NB4 (cell line): Measurements from ENCODE around the gene SEC16A.
"Not testable (repeated sequence)": the region's sequence is repeated elsewhere in the genome, so short reads cannot be mapped to it uniquely, and the experiment has no call there.

Source experiments
- DNase-seq: peaks from one replicate; pipeline ENCODE4 v3.0.0; 2010; ENCODE audit warnings: low read depth
- H3K4me3 ChIP-seq: one replicate; pipeline ENCODE4 v1.5.1; 2011; ENCODE audit warnings: mild to moderate bottlenecking, low read depth, low read length, moderate library complexity
- MAX ChIP-seq: IDR thresholded peaks from 2 replicates; pipeline ENCODE4 v1.6.1; 2011; ENCODE audit warnings: low read depth, low read length
- MYC ChIP-seq: IDR thresholded peaks from 2 replicates; pipeline ENCODE4 v1.6.1; 2011; ENCODE audit warnings: low read depth, low read length
- POLR2A ChIP-seq: IDR thresholded peaks from 2 replicates; pipeline ENCODE4 v1.6.1; 2011; ENCODE audit warnings: mild to moderate bottlenecking; ENCODE audit not compliant: insufficient read length; ENCODE audit errors: extremely low read depth
- TF ChIP-seq, protein P1 (sequence below): IDR thresholded peaks from one replicate; pipeline ENCODE4 v1.5.1; 2012; ENCODE audit warnings: low read depth, low read length

SEC16A gene

DNA sequence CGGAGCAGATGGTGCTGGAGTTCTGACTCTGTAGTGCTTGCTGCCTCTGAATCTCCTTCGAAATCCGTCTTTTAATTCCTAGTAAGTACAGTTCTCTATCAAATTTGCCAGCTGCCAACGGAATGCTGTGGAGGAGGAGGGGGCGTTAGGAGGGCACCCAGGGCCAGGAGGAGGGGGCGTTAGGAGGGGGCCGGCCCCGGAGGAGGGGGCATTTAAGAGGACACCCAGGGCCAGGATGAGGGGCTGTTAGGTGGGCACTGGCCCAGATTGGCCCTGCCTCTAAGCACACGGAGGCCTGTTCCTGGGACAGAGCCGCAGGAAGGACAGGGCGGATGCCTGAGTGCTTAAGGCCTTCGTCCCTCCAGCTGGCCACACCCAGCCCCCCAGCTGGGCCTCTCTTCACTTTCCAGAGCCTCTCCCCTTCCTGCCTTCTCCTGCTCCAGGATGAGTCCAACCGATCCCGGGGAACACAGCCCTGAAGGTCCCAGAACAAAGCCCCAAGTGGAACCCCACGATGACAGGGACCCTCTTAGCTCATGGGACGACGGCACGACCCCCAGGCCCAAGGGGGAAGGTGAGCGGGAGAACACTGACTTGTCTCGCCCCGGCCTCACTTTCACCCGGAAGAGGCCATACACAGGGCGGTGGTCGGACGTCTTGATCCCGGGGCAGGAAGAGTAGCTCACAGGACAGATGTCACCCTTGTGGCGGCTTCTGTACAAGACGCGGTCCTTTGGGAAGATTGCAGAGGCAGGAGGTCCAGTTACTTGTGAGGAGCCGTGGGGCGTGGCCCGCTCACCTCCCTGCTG is 53.0 kb downstream of the SEC16A start:
- DNase-seq, result no peak
- no peak overlapping the region for H3K4me3 ChIP-seq
- TF ChIP-seq MAX (no peak), POLR2A (no peak), MYC (no peak)
- TF ChIP-seq, protein P1, sequence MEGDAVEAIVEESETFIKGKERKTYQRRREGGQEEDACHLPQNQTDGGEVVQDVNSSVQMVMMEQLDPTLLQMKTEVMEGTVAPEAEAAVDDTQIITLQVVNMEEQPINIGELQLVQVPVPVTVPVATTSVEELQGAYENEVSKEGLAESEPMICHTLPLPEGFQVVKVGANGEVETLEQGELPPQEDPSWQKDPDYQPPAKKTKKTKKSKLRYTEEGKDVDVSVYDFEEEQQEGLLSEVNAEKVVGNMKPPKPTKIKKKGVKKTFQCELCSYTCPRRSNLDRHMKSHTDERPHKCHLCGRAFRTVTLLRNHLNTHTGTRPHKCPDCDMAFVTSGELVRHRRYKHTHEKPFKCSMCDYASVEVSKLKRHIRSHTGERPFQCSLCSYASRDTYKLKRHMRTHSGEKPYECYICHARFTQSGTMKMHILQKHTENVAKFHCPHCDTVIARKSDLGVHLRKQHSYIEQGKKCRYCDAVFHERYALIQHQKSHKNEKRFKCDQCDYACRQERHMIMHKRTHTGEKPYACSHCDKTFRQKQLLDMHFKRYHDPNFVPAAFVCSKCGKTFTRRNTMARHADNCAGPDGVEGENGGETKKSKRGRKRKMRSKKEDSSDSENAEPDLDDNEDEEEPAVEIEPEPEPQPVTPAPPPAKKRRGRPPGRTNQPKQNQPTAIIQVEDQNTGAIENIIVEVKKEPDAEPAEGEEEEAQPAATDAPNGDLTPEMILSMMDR, result no peak

GRCh38 chr9:136429075-136429628 is 53.7 kb downstream of the SEC16A start:
- TF ChIP-seq POLR2A (no peak), MYC (no peak), MAX (no peak)
- TF ChIP-seq, protein P1, result no peak
- no peak for DNase-seq
- H3K4me3 ChIP-seq, result no peak overlapping the region

DNA sequence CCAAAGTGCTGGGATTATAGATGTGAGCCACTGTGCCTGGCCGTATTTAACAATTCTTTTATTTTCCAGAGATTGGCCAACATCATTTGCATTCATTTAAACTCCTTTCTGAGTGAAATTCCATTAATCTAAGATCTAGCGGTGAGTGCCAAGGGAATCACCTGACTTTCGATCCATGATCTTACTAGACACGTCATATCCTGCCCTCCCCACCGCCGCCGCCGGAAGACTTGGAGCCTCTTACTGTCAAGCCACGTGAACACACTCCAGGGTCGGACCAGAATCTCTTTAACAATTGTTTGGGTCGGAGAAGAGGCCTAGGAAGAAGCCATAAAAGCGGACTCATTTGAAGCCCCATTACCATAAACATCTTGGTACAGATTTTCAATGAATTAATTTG is 56.1 kb downstream of the SEC16A start:
- no peak overlapping the region for H3K4me3 ChIP-seq
- TF ChIP-seq, protein P1, result no peak
- TF ChIP-seq MAX (no peak), POLR2A (no peak), MYC (no peak)
- DNase-seq, result no peak

GRCh38 chr9:136425367-136425766 is 57.5 kb downstream of the SEC16A start:
- not testable (repeated sequence) for DNase-seq, H3K4me3 ChIP-seq

GRCh38 chr9:136424750-136425362 is 58.0 kb downstream of the SEC16A start:
- DNase-seq, result no peak
- TF ChIP-seq MAX, result no peak
- TF ChIP-seq, protein P1, result no peak
- no peak overlapping the region for H3K4me3 ChIP-seq

DNA sequence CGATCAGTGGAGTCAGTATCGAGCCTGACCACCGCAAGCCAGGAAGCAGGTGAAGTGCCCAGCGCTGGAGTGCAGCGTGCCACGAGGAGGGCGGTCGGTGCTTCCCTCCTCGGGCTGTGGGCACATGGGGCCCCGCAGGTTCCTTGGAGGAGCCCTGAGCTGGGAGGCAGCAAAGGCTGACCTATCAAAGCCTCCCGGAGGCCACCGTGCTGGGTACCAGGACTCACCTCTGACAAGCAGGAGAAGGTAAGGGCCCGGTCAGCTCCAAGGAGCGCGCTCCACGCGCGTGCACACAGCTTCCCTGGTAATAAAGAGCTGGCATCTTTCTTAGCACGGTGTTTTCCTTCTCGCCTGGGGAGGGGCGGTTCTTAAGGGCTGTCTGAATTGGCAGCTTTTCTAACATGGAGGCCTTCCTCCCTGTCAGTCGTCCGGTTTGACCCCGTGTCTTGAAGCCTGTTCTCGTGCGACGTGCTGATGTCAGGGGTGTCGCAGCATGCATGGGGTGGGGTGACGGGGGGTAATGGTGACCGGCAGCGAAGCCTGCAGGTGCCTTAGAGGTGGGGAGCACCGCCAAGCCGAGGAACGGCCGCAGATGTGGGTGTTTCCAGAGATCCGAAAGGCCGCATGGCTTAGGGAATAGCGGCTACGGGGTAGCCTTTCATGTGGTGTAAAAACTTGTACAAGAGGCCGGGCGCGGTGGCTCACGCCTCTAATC is 59.3 kb downstream of the SEC16A start:
- no peak overlapping the region for H3K4me3 ChIP-seq
- no peak for TF ChIP-seq MAX
- TF ChIP-seq, protein P1, result no peak
- TF ChIP-seq POLR2A, result no peak
- DNase-seq, result no peak
